Neural cell (in vitro differentiated cells): ENCODE data around the gene CLNK. TPM values are rescaled to one million over a fixed set of nuclear protein-coding genes. Genes with fewer than 3 reads are reported as not detected.

Experiments
- H2AFZ ChIP-seq: fragments of 200-600, 300-800 bp; sonication (generic), shearing (Covaris generic); 2 replicates; pipeline ENCODE4 v1.6.0; 2014; ENCODE audit warnings: low read depth, mild to moderate bottlenecking, antibody characterized with exemption, low read length, moderate library complexity
- H3F3A ChIP-seq: fragments of 200-600 bp; shearing (Covaris generic); 2 replicates; pipeline ENCODE4 v1.6.1; 2016; ENCODE audit warnings: mild to moderate bottlenecking, moderate library complexity, mixed read lengths, antibody characterized with exemption, low read length; ENCODE audit not compliant: insufficient read depth, poor library complexity, severe bottlenecking
- H3K27ac ChIP-seq: fragments of 200-600, 300-800 bp; sonication (generic), shearing (Covaris generic); 2 replicates; pipeline ENCODE4 v1.5.1; 2014; ENCODE audit warnings: mild to moderate bottlenecking, low read length, moderate library complexity
- H3K27me3 ChIP-seq: fragments of 300-800, 200-600 bp; sonication (generic), shearing (Covaris generic); 2 replicates; pipeline ENCODE4 v1.6.0; 2014; ENCODE audit warnings: mild to moderate bottlenecking, low read depth, low read length, moderate library complexity; ENCODE audit not compliant: insufficient read depth
- H3K36me3 ChIP-seq: fragments of 300-800, 200-600 bp; sonication (generic), shearing (Covaris generic); 2 replicates; pipeline ENCODE4 v1.5.1; 2014; ENCODE audit warnings: mild to moderate bottlenecking, antibody characterized with exemption, low read length, moderate library complexity; ENCODE audit not compliant: insufficient read depth
- H3K4me2 ChIP-seq: fragments of 300-800, 200-600 bp; sonication (generic), shearing (Covaris generic); 2 replicates; pipeline ENCODE4 v1.6.0; 2014; ENCODE audit warnings: mild to moderate bottlenecking, low read length
- H3K4me3 ChIP-seq: fragments of 300-800, 200-600 bp; sonication (generic), shearing (Covaris generic); 2 replicates; pipeline ENCODE4 v1.5.1; 2014; ENCODE audit warnings: mild to moderate bottlenecking, low read length, moderate library complexity
- H3K79me2 ChIP-seq: fragments of 200-600 bp; shearing (Covaris generic); replicated peaks from 2 replicates; pipeline ENCODE4 v1.6.0; 2014; ENCODE audit warnings: mild to moderate bottlenecking, low read length, moderate library complexity; ENCODE audit not compliant: insufficient read depth
- H3K9ac ChIP-seq: fragments of 300-800, 200-600 bp; sonication (generic), shearing (Covaris generic); 2 replicates; pipeline ENCODE4 v1.6.1; 2016; ENCODE audit warnings: mild to moderate bottlenecking, low read length, mixed read lengths
- H3K9me2 ChIP-seq: fragments of 200-600 bp; shearing (Covaris generic); 2 replicates; pipeline ENCODE4 v1.6.1; 2016; ENCODE audit warnings: mild to moderate bottlenecking, low read length, mixed read lengths; ENCODE audit not compliant: insufficient read depth
- H3K9me3 ChIP-seq: fragments of 200-600, 300-800 bp; sonication (generic), shearing (Covaris generic); 2 replicates; pipeline ENCODE4 v1.6.1; 2016; ENCODE audit warnings: mild to moderate bottlenecking, mixed run types, low read length, moderate library complexity, mixed read lengths
- H4K20me1 ChIP-seq: fragments of 200-600 bp; shearing (Covaris generic); 2 replicates; pipeline ENCODE4 v1.6.1; 2016; ENCODE audit warnings: mild to moderate bottlenecking, mixed run types; ENCODE audit not compliant: insufficient read depth
- CTCF ChIP-seq: fragments of 450-650 bp; IDR thresholded peaks from 2 replicates; pipeline ENCODE4 v1.5.1; 2014; ENCODE audit warnings: antibody characterized with exemption, mild to moderate bottlenecking, moderate library complexity; ENCODE audit not compliant: poor library complexity, severe bottlenecking
- EP300 ChIP-seq: fragments of 450-650 bp; conservative IDR thresholded peaks from 2 replicates; pipeline ENCODE4 v1.6.1; 2014; ENCODE audit warnings: antibody characterized with exemption, mild to moderate bottlenecking, moderate library complexity; ENCODE audit not compliant: poor library complexity, severe bottlenecking
- EZH2 ChIP-seq: fragments of 200-600, 300-800 bp; shearing (Covaris generic), sonication (generic); IDR thresholded peaks from 2 replicates; pipeline ENCODE4 v1.6.1; 2014; ENCODE audit warnings: antibody characterized with exemption, low read length, borderline replicate concordance, mild to moderate bottlenecking; ENCODE audit not compliant: insufficient read depth, poor library complexity, severe bottlenecking
- MXI1 ChIP-seq: fragments of 450-650 bp; conservative IDR thresholded peaks from 2 replicates; pipeline ENCODE4 v1.6.1; 2014; ENCODE audit warnings: antibody characterized with exemption, mild to moderate bottlenecking; ENCODE audit not compliant: poor library complexity, severe bottlenecking
- POLR2AphosphoS5 ChIP-seq: IDR thresholded peaks from 2 replicates; pipeline ENCODE4 v1.6.1; 2012
- RAD21 ChIP-seq: fragments of 450-650 bp; conservative IDR thresholded peaks from 2 replicates; pipeline ENCODE4 v1.6.1; 2014; ENCODE audit warnings: antibody characterized with exemption, mild to moderate bottlenecking, moderate library complexity
- REST ChIP-seq: IDR thresholded peaks from 2 replicates; pipeline ENCODE4 v1.6.1; 2012; ENCODE audit warnings: borderline replicate concordance
- SMC3 ChIP-seq: fragments of 450-650 bp; conservative IDR thresholded peaks from 2 replicates; pipeline ENCODE4 v1.6.1; 2014; ENCODE audit warnings: antibody characterized with exemption, mild to moderate bottlenecking, moderate library complexity; ENCODE audit not compliant: poor library complexity
- TAF1 ChIP-seq: IDR thresholded peaks from 2 replicates; pipeline ENCODE4 v1.6.1; 2012; ENCODE audit warnings: low read depth
- polyA plus RNA-seq: library from polyadenylated mRNA; depleted of rRNA; stranded (reverse); fragments of >200 nt; gene quantifications from 2 replicates; pipeline ENCODE4 v1.2.3, GENCODE V29; 2014

Gene CLNK
- polyA plus RNA-seq, 1 donor from 2014 or later: not detected

GRCh38 chr4:10462876-10463275, 221.7 kb downstream of the CLNK start:
- TF ChIP-seq EZH2 (no peak), TAF1 (no peak), EP300 (no peak), RAD21 (no peak), POLR2AphosphoS5 (no peak), REST (no peak), MXI1 (no peak), SMC3 (no peak), CTCF (no peak)
- Histone ChIP-seq H3K4me2 (no peak overlapping the region), H3F3A (no peaks in the 10 kb centered on the region), H3K27ac (no peak overlapping the region), H3K9me2 (no peaks in the 10 kb centered on the region), H3K9me3 (peaks cover 7% of the 10 kb centered on the region), H3K79me2 (no peaks in the 10 kb centered on the region), H3K4me3 (no peak overlapping the region), H2AFZ (no peak overlapping the region), H4K20me1 (no peaks in the 10 kb centered on the region), H3K36me3 (no peaks in the 10 kb centered on the region), H3K27me3 (peaks cover 6% of the 10 kb centered on the region), H3K9ac (no peak overlapping the region)

GRCh38 chr4:10461850-10462400, 222.6 kb downstream of the CLNK start:
- no peak overlapping the region for H3K4me2 ChIP-seq

More at GRCh38 chr4:10461850-10462400, 222.6 kb downstream of the CLNK start:
- Histone ChIP-seq H2AFZ (no peak overlapping the region), H3K79me2 (no peaks in the 10 kb centered on the region), H3K36me3 (no peaks in the 10 kb centered on the region), H3K9ac (peak overlapping the region; percentile 26), H3K4me3 (peak overlapping the region; percentile 65), H3K9me2 (no peaks in the 10 kb centered on the region), H4K20me1 (no peaks in the 10 kb centered on the region), H3F3A (no peaks in the 10 kb centered on the region), H3K9me3 (peaks cover 12% of the 10 kb centered on the region), H3K27ac (no peak overlapping the region), H3K27me3 (peaks cover 9% of the 10 kb centered on the region)
- TF ChIP-seq POLR2AphosphoS5: no peak
- no peak for TF ChIP-seq TAF1
- no peak for TF ChIP-seq REST
